GM21447 (cell line): ENCODE data around the gene CAB39.

Experiments
- ATAC-seq: cut with Tn5 transposase; IDR thresholded peaks from one replicate; pipeline ENCODE4 v1.9.1; 2021; ENCODE audit not compliant: unreplicated experiment

The CAB39 gene

DNA sequence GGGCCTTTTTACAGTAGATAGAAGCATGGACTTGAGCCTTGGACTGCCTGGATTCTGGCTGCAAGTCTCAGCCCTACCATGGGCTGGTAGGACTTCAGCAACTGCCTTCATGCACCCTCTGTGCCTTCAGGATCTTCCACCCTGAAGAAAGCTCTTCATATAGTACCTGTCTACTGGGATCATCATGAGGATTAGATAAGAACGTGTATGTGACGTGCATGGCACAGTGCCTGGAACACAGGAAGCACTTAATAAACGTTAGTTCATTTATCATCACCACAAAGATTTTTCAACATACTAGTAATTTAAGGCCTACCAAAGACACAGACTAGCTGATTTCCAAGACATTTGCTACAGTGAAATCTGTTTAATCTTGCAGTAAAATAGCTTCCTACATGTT, 98.9 kb downstream of the CAB39 start:
- no peak for ATAC-seq

DNA sequence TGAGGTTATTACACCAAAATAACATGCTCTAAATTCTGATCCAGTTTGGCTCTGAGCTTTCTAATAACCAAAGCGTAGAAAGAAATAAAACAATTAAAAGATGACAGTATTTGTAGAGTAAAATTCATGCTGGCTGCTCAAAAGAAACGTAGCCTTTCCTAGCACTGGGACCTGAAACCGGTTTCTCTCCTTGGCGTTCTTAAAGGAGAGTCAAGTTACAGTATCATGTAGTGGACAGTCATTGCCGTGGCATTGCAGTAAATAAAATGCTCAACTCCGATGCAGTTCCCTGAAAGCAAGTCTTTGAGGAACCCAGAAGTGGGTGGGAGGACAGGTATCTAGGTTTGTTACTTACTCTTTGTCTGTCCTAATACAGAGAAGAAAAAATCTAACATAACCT, 99.4 kb downstream of the CAB39 start:
- ATAC-seq, result no peak

DNA sequence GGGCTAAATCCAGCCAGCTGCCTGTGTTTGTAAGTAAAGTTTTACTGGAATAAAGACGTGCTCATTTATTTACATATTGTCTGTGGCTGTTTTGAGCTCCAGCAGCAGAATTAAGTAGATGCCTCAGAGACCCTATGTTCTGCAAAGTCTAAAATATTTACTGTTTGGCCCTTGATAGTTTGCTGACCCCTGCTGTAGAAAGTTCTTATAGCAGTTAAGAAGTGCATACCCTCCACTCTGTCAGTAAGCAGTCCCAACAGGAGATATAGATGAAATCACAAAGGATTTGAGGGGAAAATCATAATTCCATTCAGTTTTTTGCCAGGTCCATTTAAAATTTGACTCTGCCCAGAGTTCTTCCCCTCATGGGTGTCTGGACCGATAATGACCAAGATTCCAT, 102.0 kb downstream of the CAB39 start:
- ATAC-seq, result no peak

DNA sequence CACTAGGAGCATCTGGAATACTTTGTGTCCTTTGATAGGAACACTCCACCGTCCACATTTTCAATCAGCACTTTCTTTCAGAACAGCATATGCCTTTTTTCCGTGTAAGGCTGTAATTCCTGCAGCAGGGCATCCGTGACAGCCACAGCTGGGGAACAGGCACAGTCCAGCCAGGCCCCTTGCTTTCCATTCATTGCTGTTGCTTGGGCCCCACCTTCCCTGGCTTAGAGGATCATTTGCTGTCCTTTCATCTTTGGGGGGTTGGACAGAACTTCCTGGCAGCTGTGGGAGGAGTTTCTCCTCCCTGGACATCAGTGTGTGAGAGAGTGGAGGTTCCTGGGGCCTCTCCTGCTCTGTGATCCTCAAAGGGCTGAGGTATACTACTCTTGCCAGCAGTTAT, 102.4 kb downstream of the CAB39 start:
- no peak for ATAC-seq

DNA sequence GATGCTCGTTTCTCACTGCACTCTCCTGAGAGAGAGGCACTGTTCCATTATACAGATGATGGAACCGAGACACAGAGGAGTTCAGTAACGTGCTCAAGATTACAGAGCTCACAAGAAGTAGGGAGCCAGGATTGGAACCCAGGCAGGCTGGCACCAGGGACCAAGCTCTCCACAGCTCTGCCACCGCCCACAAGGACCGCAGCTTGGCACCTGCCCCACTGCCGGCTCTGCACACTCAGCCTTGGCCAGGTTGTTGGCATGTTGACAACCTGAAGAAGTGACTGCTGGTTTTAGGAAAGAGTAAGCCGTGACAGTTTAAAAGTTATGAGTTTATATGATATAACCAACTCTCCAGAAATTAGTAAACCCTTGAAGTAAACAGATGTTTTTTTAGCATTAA, 104.1 kb downstream of the CAB39 start:
- ATAC-seq, result no peak

DNA sequence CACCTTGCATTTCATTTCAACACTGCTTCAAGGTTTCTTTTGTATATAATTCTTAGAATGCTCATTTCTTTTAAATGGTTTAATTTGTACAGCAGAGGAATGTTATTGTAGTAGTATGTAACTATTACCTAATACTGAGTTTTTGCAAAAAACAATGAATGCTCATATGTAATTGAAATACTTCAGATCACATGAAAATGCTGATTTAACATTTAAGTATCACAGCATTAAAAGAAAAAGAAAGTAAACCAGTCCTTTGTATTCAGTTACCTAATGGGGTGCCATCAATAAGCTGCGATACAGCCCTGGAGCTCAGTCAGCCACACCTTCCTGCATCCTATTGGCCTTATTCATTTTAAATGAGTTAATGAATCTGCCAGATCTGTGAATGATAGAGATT, 106.8 kb downstream of the CAB39 start:
- no peak for ATAC-seq

DNA sequence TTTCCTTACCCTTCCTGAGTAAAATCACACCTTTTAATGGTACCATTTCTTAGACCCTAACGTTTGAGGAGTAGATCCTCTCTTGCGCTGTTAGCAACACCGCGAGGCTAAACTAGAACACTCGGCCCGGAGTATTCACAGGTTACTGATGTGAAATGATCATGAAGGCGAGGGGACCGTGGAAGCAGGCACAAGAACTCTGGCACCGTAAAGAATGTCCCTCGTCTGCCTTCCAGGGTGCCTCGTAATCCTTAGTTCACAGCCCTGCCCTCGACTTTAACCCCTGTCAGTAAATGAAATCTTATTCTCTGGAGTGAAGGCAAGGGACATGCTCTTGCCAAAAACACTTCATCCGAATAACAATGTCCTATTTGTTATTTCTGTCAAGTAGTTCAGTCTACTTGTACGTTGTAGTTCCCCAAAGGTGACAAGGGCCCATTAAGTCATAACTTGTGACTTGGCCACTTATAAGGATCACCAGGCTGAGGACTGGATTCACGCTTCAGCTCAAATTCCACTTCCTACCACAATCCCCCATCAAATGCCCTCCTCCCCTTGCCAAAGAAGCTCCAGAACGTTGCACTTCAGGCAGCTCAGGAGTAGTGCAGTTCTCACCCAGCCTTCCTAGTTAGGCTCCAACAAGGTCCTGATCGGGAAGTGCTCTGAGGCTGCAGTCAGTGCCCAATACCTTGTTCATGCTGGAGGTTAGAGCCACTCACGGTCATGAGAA, 108.8 kb downstream of the CAB39 start:
- ATAC-seq, result no peak

DNA sequence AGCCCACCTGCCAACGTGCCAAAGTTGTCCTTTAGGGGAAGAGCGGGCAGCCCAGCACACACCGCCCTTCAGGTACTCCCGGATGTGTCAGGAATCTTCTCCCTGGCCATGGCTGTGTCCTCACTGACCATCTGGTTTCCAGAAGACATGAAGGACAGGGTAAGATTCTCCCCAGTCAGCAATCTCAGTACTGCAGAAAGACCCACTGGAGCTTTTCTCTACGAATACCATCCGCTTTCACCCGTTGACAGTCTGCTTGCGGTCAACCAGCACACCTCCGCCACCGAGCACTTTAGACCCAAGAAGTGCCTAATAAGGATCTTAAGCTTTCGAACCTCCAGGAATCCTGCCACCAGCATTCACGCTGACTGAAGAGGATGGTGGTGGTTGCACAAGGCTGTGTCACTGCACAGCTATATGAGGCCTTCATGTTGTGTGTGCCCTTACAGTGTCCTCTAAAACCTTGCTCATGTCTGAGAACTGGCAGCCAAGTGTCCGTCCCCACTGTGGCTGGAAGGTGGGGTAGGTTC, 109.4 kb downstream of the CAB39 start:
- no peak for ATAC-seq

DNA sequence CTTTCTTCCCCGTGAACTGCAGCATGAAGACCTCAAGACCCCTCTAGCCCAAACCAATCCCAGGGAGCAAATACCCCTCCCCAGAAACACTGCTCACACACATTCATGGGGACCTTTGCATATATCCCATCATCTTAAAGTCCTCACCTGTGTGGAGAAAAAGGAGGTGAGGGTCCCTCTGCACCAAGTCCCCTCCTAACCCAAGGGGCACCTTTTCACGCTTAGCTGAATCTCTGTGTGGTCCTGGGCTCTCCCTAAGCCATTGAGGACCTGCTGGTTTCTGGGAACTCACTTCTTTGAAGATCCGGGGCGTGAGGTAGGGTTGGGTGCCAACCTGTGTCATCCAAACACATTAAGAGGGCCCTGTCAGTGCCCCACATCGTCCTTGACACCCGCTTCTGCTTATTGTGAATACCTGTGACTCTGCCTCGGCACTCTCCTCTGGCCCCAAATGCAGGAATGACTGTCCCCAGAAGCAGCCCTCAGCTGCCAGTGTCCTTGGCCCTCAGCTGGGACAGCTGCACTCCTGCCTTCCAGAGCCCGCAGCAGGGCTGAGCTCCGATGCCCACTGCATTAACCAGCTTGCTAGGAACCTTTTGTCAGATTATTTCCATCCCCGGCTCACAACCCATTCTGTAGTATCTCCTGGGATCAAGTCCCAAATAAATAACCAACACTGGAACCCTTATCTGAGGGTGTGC, 110.8 kb downstream of the CAB39 start:
- no peak for ATAC-seq

DNA sequence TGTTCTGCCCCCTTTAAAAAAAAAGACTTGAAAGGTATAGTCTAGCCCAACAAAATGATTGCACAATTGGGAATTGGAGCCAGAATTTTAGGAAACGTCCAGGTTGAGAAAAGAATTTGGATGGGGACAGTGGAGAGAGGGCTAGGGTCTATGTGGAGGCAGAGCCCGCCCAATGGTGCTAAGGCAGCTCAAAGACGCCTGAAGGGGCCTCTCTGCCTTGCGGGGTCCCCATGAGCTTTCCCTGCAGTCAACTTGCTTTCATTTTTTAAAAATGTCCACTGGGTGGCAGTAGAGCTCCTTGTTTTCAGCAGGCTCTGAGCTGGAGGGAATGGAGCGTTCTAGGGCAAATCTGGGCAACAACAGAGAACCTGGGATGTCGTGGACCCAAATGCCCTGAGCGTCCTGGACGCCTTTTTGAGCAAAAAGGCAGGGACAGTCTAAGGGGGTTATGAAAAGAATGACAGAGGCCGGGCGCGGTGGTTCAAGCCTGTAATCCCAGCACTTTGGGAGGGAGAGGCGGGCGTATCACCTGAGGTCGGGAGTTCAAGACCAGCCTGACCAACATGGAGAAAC, 111.8 kb downstream of the CAB39 start:
- ATAC-seq, result peak; percentile 64

DNA sequence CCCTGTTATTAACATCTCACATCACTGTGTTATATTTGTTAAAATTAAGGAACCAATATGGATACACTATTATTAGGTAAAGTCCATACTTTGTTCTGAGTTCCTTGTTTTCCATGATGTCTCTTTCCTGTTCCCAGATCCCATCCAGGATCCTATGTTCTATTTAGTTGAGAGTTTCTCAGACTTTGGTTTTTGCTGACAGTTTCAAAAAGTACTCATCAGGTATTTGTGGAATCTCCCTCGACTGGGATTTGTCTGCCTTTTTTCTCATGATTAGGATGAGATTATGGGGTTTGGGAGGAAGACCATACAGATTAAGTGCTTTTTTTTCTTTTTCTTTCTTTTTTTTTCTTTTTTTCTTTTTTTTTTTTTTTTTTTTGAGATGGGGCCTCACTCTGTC, 112.7 kb downstream of the CAB39 start:
- ATAC-seq, result no peak

DNA sequence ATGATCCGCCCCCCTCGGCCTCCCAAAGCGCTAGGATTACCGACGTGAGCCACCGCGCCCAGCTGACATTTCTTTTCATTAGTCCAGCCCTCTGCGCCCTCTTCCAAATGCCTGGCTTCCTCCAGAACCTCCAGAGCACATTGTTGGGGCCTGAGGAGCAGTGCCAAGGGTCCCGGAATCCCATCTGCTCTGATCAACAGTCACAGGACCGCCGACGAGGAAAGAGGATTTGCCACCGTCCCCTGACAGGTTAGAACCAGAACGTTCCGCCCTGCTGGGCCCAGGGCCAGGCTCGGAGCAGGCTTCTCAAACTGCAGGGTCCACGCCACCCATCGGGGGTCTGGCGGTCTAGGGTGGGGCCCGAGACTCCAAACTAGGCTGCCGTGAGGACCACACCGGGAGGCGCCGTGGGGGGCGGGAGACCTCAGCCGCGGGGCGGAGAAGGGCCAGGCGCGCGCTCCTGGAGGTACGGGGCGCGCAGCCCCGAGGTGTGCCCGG, 115.2 kb downstream of the CAB39 start:
- ATAC-seq, result no peak

DNA sequence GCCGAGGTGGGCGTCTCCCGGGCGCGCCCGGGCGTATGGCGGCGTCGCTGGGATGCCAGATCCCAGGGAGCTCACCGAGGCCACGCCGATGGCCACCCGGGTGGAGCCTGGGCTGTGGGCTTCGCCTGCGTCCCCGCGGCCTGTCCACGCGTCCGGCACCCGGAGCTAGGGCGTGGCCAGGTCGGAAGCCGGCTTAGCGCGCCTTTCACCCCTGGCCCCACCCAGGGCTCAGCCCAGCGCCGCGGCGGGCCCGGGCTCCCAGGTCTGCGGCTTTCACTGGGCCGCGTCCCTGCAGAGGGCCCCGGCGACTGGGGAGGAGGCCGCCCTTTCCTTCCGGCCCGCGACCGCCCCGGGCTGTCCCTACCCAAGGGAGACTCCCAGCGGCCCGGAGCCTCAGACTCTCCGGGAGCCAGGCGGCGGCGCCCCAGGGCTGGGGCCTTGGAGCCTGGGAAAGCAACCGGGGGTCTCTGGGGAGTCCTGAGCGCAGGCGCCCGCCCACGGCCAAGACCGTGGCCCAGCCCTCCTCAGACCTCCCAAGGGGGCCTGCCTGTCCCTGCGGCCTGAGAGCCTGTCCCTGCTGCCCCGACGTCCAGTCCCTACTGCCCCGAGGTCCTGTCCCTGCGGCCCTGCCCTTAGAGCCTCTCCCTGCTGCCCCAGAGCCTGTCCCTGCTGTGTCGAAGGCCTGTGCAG, 115.8 kb downstream of the CAB39 start:
- ATAC-seq, result no peak

DNA sequence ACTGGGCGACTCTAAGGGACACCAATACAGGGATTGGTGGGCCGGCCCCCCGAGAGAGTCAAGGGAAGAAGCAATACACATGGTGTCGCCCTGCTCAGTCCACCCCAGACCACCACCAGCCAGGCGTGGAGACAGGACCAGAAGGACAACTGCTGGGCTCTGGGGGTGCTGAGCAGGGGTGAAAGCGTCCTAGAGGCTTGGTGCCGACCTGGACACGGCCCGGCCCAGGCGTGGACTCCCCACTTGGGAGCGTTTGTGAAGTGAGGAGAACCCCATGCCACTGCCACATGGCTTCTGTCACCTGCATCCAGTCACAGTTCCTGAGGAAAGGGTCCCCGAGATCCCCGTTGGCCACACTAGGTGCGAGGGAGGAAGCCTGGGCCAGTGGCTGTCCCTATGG, 116.7 kb downstream of the CAB39 start:
- no peak for ATAC-seq

DNA sequence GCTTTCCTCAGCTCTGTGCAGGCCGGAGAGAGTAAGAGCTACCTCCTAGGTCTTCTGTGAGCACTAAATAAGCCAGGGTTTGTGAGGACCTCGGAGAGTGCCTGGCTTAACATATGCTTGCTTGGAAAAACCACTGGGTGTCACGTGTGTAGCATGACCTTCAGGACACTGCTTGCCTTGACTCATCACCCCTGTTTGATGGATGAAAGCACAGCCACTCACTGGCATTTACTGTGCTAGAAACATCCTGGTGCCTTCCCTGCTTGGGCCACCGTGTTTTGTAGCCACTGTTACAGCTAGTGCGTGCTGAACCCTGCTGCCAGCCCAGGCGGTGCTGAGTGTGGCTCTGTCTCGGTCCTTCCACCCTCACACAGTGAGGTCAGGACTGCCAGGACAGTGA, 117.3 kb downstream of the CAB39 start:
- no peak for ATAC-seq

DNA sequence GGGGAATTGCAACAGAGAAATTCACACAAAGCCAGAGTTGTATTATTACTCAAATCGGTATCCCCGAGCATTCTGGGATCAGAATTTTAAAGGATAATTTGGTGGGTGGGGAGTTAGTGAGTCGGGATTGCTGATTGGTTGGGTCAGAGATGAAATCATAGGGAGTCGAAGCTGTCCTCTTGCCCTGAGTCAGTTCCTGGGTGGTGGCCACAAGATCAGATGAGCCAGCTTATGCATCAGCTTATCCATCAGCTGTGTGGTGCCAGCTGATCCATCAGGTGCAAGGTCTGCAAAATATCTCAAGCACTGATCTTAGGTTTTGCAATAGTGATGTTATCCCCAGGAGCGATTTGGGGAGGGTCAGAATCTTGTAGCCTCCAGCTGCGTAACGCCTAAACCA, 117.8 kb downstream of the CAB39 start:
- no peak for ATAC-seq

DNA sequence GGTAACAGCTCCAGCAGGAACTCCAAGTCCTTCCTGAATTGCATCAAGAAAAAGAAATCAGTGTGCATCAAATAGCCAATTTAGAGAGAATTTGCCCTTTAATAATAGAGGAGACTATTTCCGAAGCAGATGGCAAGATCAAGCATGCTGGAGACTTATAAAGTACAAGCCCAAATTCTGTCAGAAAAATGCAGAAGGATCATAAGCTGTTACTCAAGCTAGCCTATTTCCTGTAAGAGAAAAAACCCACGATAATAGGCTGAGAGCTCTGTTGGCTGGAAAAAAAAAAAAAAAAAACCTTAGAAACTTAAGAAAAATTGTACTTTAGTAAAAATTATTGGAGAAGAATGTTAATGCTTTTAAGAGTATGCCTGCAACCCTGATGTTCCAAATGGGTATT, 127.7 kb downstream of the CAB39 start:
- ATAC-seq, result no peak

DNA sequence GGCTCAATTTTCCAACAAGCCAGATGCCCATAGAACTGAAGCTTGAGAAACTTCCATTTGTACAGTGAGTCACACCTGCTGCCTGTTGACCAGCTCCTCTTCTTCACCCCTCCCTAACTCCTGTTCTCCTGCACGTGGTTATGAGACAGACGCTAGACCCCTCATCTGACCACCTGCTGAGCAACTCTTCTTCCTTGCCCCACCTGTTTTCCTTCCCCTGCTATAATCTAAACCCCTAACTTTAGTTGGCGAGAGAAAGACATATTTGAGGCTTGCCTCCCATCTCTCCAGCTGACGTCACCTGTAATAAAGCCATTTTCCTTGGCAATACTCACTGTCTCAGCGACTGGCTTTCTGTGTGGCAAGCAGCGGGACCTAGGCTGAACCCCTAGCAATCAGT, 129.8 kb downstream of the CAB39 start:
- ATAC-seq, result no peak

DNA sequence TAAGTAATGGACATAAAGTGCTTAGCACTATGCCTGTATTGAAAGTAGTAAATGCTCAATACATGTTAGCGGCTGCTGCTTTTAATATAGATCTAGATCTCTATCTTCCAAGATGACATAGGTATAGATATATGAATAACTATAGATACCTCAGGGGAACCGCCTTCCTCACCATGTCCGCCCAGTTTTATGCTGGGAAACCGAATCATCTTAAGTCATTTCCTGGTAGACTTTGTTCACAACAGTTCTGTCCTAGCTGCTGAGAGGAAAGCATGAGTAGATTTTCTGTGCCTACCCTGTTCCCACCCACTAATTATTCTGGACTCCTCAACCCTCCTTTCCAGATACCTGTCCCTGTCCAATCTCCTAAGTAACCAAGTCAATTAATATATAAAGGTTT, 130.5 kb downstream of the CAB39 start:
- ATAC-seq, result no peak

DNA sequence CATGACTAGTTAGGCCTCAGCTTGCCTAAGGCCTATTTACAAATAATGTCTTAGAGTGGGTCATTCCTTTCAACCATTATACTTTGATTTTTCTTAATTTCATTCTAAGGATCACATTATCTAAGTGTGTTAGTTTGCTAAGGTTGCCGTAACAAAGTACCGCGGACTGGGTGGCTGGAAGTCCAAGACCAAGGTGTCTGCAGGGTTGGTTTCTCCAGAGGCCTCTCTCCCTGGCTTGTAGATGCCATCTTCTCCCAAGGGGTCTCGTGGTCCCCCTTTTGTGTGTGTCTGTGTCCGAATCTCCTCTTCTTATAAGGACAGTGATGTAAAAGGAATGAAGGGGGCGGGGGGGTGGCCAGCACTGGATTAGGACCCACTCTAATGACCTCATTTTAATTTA, 133.7 kb downstream of the CAB39 start:
- no peak for ATAC-seq

DNA sequence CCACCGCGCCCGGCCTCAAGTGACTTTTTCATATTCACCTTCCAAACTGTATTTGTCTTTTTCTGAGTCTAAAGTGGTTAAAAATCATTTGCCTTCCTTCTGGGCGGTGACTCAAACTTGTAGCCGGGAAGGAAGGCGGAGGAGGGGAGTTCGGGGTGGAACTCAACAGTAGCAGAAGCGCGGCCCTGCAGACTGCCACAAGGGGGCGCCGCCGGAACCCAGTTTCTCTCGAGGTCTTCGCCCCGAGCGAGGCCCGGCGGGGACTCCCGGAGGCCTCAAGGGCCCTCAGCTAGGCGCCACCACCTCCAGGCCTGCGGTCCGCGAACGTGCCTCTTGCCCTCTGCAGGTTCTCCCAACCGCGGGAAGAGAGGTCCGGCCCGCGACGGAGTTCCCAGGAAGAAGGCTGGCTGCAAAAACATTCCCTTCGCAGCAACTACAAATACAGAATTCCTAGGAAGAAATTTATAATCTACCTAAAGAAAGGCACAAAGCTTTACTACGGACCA, 135.3 kb downstream of the CAB39 start:
- ATAC-seq, result peak; percentile 92
